Glutamatergic neuron (in vitro differentiated cells): ENCODE data around the gene ATP2A2. TPM values are rescaled to one million over a fixed set of nuclear protein-coding genes. Genes with fewer than 3 reads are reported as not detected.
"Not testable (repeated sequence)": the region's sequence is repeated elsewhere in the genome, so short reads cannot be mapped to it uniquely, and the experiment has no call there.

ENCODE experiments used
- DNase-seq: peaks from one replicate; pipeline ENCODE4 v3.0.0; 2022
- H3K27ac Mint-ChIP-seq: one replicate; pipeline ENCODE4 v1.8.0; 2020; ENCODE audit warnings: mild to moderate bottlenecking, mixed read lengths, inconsistent platforms; ENCODE audit not compliant: unreplicated experiment
- H3K27me3 Mint-ChIP-seq: one replicate; pipeline ENCODE4 v1.8.0; 2020; ENCODE audit warnings: mild to moderate bottlenecking, moderate library complexity, mixed read lengths, inconsistent platforms; ENCODE audit not compliant: unreplicated experiment
- H3K36me3 Mint-ChIP-seq: one replicate; pipeline ENCODE4 v1.8.0; 2020; ENCODE audit warnings: mild to moderate bottlenecking, mixed read lengths, inconsistent platforms; ENCODE audit not compliant: unreplicated experiment
- H3K4me1 Mint-ChIP-seq: one replicate; pipeline ENCODE4 v1.8.0; 2020; ENCODE audit warnings: mild to moderate bottlenecking, low read depth, mixed read lengths, inconsistent platforms; ENCODE audit not compliant: unreplicated experiment
- H3K4me3 Mint-ChIP-seq: one replicate; pipeline ENCODE4 v1.8.0; 2020; ENCODE audit warnings: mild to moderate bottlenecking, mixed read lengths, inconsistent platforms; ENCODE audit not compliant: unreplicated experiment
- H3K9me3 Mint-ChIP-seq: one replicate; pipeline ENCODE4 v1.8.0; 2020; ENCODE audit warnings: mild to moderate bottlenecking, moderate library complexity, mixed read lengths, inconsistent platforms; ENCODE audit not compliant: unreplicated experiment
- CTCF ChIP-seq: fragments of 200-600 bp; sonication (generic); IDR thresholded peaks from one replicate; pipeline ENCODE4 v1.5.0; 2021; ENCODE audit not compliant: partially characterized antibody, unreplicated experiment
- total RNA-seq: library from RNA; stranded (reverse); fragmentation: NEBNext Ultra II Directional; extraction: Animal tissue kit (Norgen Biotek cat#: 25700); gene quantifications from one replicate; pipeline ENCODE4 v1.2.1, GENCODE V29; 2021; ENCODE audit not compliant: unreplicated experiment

ATP2A2 gene
- total RNA-seq, 1 donor from 2014 or later = 269 TPM

DNA sequence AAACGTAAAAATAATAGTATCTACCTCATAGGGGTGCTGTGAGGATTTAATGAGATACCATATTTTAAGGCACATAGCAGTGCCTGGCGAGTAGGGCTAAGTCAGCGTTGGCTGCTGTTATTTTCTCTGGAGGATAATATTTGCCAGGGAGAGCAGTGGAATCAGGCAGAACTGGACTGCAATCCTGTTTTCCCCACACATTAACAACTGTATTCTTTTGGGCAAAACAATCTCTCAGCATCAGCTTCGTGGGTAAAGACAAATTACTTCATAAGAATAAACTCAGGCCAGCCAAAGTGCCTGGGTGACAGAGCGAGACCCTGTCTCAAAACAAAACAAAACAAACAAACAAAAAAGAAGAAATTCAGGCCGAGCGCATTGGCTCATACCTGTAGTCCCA, 29.7 kb upstream of the ATP2A2 start:
- peaks cover 1% of the 10 kb centered on the region for H3K27me3 Mint-ChIP-seq
- H3K27ac Mint-ChIP-seq = no peak overlapping the region
- H3K4me1 Mint-ChIP-seq = peaks cover 9% of the 10 kb centered on the region
- H3K4me3 Mint-ChIP-seq = no peak overlapping the region
- TF ChIP-seq CTCF = no peak
- no peak for DNase-seq
- H3K9me3 Mint-ChIP-seq = peaks cover 1% of the 10 kb centered on the region
- peaks cover 2% of the 10 kb centered on the region for H3K36me3 Mint-ChIP-seq

- Mint-ChIP-seq H3K9me3 (peaks cover 1% of the 10 kb centered on the region), H3K36me3 (no peaks in the 10 kb centered on the region), H3K4me3 (no peak overlapping the region), H3K27ac (no peak overlapping the region), H3K4me1 (no peaks in the 10 kb centered on the region), H3K27me3 (peaks cover 1% of the 10 kb centered on the region)
- TF ChIP-seq CTCF = no peak
- DNase-seq = no peak
Observed at GRCh38 chr12:110252716-110253115, 28.3 kb upstream of the ATP2A2 start.

- Mint-ChIP-seq H3K9me3 (peaks cover 1% of the 10 kb centered on the region), H3K27ac (no peak overlapping the region), H3K4me1 (no peaks in the 10 kb centered on the region), H3K36me3 (no peaks in the 10 kb centered on the region), H3K4me3 (no peak overlapping the region), H3K27me3 (peaks cover 1% of the 10 kb centered on the region)
- no peak for TF ChIP-seq CTCF
- no peak for DNase-seq
Observed at GRCh38 chr12:110253176-110253575, 27.9 kb upstream of the ATP2A2 start.

GRCh38 chr12:110254971-110255540, 26.0 kb upstream of the ATP2A2 start:
- DNase-seq = no peak
- Mint-ChIP-seq H3K4me1 (no peaks in the 10 kb centered on the region), H3K36me3 (no peaks in the 10 kb centered on the region), H3K27ac (no peak overlapping the region), H3K9me3 (peaks cover 1% of the 10 kb centered on the region), H3K4me3 (no peak overlapping the region), H3K27me3 (peaks cover 1% of the 10 kb centered on the region)
- TF ChIP-seq CTCF = no peak

- H3K27ac Mint-ChIP-seq = not testable (repeated sequence)
Observed at GRCh38 chr12:110255890-110256456, 25.1 kb upstream of the ATP2A2 start.

More at GRCh38 chr12:110255890-110256456, 25.1 kb upstream of the ATP2A2 start:
- not testable (repeated sequence) for H3K27me3 Mint-ChIP-seq, H3K4me1 Mint-ChIP-seq, H3K4me3 Mint-ChIP-seq, H3K36me3 Mint-ChIP-seq, H3K9me3 Mint-ChIP-seq, DNase-seq
